AG09319 (cell line): ENCODE measurements around the gene CACNA2D4.

Source experiments
- DNase-seq: peaks from one replicate; pipeline ENCODE4 v3.0.0-alpha.2; 2010; ENCODE audit warnings: low read depth; ENCODE audit errors: extremely low read depth
- CTCF ChIP-seq: IDR thresholded peaks from 2 replicates; pipeline ENCODE4 v1.5.1; 2011; ENCODE audit warnings: low read depth, mild to moderate bottlenecking, inconsistent platforms, low read length, moderate library complexity

The CACNA2D4 gene

DNA sequence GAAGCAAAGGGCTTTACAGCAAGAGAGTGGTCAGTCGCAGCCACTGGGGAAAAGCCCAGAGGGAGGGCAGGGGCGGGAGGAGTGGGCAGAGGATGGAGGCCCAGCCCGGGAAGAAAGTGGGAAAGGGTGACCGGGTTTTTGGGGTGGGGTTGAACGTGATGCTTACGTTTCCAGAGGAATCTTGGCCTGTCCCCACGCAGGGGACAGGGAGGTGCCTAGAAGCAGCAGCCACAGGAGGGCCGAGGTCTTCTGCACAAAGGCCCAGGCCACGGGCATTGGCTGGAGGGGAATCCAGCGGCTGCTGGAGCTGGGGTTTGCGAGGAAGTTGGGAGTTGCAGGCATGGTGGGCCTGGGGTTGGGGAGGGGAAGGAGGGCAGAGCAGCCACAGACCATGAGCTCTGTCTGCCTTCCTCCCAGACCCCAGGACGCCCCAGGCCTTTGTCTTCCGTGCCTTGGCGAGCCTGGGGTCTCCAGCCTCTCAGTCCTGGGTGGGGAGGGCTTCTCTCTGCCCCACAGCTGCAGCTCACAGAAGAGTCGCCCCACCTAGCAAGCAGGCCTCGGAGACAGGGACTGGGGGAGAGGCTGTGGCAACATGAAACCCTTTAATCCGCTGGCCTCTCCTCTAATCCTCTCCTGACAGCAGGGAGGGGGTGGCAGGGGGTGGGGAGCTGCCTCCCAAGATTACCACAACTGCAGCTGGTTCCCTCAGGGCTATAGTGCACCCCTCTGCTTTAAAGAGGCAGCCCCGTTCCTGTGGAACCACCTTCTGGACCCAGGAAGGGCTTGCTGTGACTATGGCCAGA is at the start of gene CACNA2D4:
TSS of gene CACNA2D4 (minus strand) at position 572 of the 803 bp plus-strand sequence. CDS start at position 393, 179 bp downstream.
- no peak for TF ChIP-seq CTCF
- no peak for DNase-seq

- no peak for TF ChIP-seq CTCF
- no peak for DNase-seq
Measured at GRCh38 chr12:1966561-1967226, 48.2 kb upstream of the CACNA2D4 start.

DNA sequence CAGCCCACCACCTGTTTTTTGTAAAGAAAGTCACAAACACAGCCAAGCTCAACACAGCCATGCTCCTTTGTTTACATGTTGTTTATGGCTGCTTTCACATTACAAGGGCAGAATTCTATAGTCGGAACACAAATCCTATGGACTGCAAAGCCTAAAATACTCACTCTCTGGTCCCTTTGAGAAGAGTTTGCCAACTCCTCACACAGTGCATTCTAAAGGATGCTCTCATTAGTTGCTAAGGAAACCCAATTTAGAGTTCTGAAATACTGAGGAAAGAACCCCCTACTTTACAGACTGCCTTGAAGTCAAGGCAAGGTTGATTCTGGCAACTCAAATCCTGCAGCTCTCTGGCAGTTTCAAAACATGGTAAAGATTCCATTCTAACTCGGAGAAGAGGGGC is 47.5 kb upstream of the CACNA2D4 start:
- no peak for DNase-seq
- TF ChIP-seq CTCF, result no peak

- no peak for TF ChIP-seq CTCF
- DNase-seq, result no peak
Measured at GRCh38 chr12:1962051-1963020, 43.9 kb upstream of the CACNA2D4 start.

DNA sequence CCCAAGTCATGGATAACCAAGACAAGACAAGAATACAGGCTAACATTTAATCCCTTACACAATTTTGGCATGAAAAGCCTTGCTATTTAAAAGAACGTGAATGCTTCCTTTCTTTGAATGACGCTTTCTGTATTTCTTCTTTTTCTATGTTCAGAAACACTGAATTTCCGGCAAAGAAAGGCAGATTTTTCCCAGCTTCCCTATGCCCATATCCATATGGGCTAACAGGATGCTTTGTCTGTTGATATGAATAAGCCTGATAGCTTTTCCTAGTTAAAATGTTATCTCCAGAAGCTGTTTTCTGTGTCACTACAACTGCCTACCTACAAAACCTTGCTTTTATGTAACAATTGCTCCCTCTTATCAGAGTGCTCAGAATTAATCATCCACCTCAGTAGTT is 38.3 kb upstream of the CACNA2D4 start:
- TF ChIP-seq CTCF, result no peak
- no peak for DNase-seq

- no peak for DNase-seq
Measured at GRCh38 chr12:1949771-1950470, 31.5 kb upstream of the CACNA2D4 start.

More at GRCh38 chr12:1949771-1950470, 31.5 kb upstream of the CACNA2D4 start:
- TF ChIP-seq CTCF, result no peak
